H1 (cell line): ENCODE measurements around the gene FPR3.
"Not testable (repeated sequence)": the region's sequence is repeated elsewhere in the genome, so short reads cannot be mapped to it uniquely, and the experiment has no call there.

Source experiments
- CTCF ChIP-seq, 3 experiments: IDR thresholded peaks; 1 replicate in 2 of 3; 2 replicates in 1 of 3; pipeline versions ENCODE4 v1.5.1 to v1.6.1; 2011; ENCODE audit warnings: low read length in 3 of 3, mild to moderate bottlenecking in 3 of 3, inconsistent platforms in 2 of 3, low read depth in 1 of 3, moderate library complexity in 1 of 3; ENCODE audit not compliant: insufficient read depth in 1 of 3; ENCODE audit errors: control extremely low read depth in 1 of 3
- EGR1 ChIP-seq: IDR thresholded peaks from 2 replicates; pipeline ENCODE4 v1.6.1; 2011; ENCODE audit warnings: low read depth, low read length, borderline replicate concordance
- EZH2 ChIP-seq: fragments of 200-600 bp; sonication (generic); IDR thresholded peaks from 2 replicates; pipeline ENCODE4 v1.7.1; 2012; ENCODE audit warnings: low read depth, mild to moderate bottlenecking, moderate library complexity, low read length, inconsistent platforms; ENCODE audit not compliant: severe bottlenecking
- FOSL1 ChIP-seq: IDR thresholded peaks from 2 replicates; pipeline ENCODE4 v1.6.1; 2011; ENCODE audit warnings: mild to moderate bottlenecking, low read depth, low read length, moderate library complexity; ENCODE audit not compliant: insufficient read depth
- GABPA ChIP-seq: IDR thresholded peaks from 2 replicates; pipeline ENCODE4 v1.6.1; 2011; ENCODE audit warnings: mild to moderate bottlenecking, low read length, moderate library complexity, borderline replicate concordance; ENCODE audit not compliant: insufficient read depth
- MAX ChIP-seq: IDR thresholded peaks from 2 replicates; pipeline ENCODE4 v1.6.1; 2012; ENCODE audit warnings: inconsistent platforms
- POLR2A ChIP-seq, 2 experiments: IDR thresholded peaks; 1 replicate in 1 of 2; 2 replicates in 1 of 2; pipeline ENCODE4 v1.6.1; 2011; ENCODE audit warnings: low read depth in 2 of 2, low read length in 2 of 2, mild to moderate bottlenecking in 2 of 2; ENCODE audit errors: control extremely low read depth in 1 of 2
- POLR2AphosphoS5 ChIP-seq: IDR thresholded peaks from 2 replicates; pipeline ENCODE4 v1.6.1; 2011; ENCODE audit warnings: low read depth, low read length
- RFX5 ChIP-seq: IDR thresholded peaks from 2 replicates; pipeline ENCODE4 v1.6.1; 2011; ENCODE audit warnings: low read depth, low read length, improper control_type of control experiment, borderline replicate concordance
- SIRT6 ChIP-seq: IDR thresholded peaks from one replicate; pipeline ENCODE4 v1.7.1; 2012; ENCODE audit warnings: low read length, inconsistent platforms
- SRF ChIP-seq: IDR thresholded peaks from 2 replicates; pipeline ENCODE4 v1.6.1; 2011; ENCODE audit warnings: mild to moderate bottlenecking, low read depth, low read length, moderate library complexity
- YY1 ChIP-seq: IDR thresholded peaks from 2 replicates; pipeline ENCODE4 v1.6.1; 2011; ENCODE audit warnings: low read depth, mild to moderate bottlenecking, low read length

- not testable (repeated sequence) for TF ChIP-seq POLR2AphosphoS5; CTCF (IDR thresholded peaks at IDR 0.05; ENCODE audit: control extremely low read depth in 1 of 3, insufficient read depth in 1 of 3, low read depth in 1 of 3, low read length in 3 of 3); GABPA; EGR1; EZH2; FOSL1; POLR2A (IDR thresholded peaks at IDR 0.05; ENCODE audit: control extremely low read depth in 1 of 2, low read depth in 2 of 2, low read length in 2 of 2); MAX; RFX5; YY1; SIRT6; SRF
These were observed 9.8 kb downstream of the FPR3 start for GRCh38 chr19:51804789-51805188.
